Myocyte (in vitro differentiated cells): ENCODE results near the gene HOXB3. TPM values are rescaled to one million over a fixed set of nuclear protein-coding genes. Genes with fewer than 3 reads are reported as not detected.
"Not testable (repeated sequence)": the region's sequence is repeated elsewhere in the genome, so short reads cannot be mapped to it uniquely, and the experiment has no call there.

ENCODE experiments used
- DNase-seq: peaks from one replicate; pipeline ENCODE4 v3.0.0-alpha.2; 2012; ENCODE audit warnings: low read depth
- total RNA-seq: library from RNA; depleted of rRNA; stranded (reverse); fragments of >200 nt; gene quantifications from 2 replicates; pipeline ENCODE4 v1.2.3, GENCODE V29; 2014

Gene HOXB3
- total RNA-seq, 1 donor from 2014 or later: 8.3 TPM

DNA sequence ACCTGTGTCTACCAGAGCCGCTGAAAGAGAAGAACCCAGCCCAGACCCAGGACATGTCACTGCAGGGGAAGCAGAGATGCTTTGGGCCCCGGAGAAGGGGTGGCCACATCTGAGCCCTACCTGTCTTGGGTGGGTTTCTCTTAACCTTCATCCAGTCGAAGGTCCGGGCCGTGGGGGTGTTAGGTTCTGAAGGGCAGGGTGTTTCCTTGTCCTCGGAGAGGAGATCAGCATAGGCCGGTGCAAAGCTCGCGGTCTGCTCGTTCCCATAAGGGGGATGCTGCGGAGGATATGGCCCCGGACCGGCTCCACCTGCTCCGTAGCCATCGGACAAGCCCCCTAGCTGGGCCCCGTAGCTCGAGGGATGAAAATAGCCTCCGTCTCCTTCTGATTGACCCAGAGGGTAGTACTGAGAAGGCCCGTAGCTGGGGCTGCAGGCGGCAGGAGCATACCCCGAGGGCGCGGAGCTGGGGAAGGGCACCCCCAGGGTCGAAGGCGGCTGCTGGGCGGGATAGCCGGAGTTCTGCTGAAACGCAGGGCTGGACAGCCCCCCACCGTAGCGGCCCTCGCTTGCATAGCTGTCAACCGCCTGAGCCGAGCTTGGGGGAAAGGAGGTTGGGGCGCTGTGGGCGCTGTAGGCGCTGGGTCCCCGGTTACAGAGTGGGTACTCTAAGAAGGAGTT is 59.7 kb downstream of the HOXB3 start:
- DNase-seq: no peak

GRCh38 chr17:48529683-48530009 is 60.4 kb downstream of the HOXB3 start:
- DNase-seq: no peak

GRCh38 chr17:48528936-48529682 is 60.9 kb downstream of the HOXB3 start:
- no peak for DNase-seq

DNA sequence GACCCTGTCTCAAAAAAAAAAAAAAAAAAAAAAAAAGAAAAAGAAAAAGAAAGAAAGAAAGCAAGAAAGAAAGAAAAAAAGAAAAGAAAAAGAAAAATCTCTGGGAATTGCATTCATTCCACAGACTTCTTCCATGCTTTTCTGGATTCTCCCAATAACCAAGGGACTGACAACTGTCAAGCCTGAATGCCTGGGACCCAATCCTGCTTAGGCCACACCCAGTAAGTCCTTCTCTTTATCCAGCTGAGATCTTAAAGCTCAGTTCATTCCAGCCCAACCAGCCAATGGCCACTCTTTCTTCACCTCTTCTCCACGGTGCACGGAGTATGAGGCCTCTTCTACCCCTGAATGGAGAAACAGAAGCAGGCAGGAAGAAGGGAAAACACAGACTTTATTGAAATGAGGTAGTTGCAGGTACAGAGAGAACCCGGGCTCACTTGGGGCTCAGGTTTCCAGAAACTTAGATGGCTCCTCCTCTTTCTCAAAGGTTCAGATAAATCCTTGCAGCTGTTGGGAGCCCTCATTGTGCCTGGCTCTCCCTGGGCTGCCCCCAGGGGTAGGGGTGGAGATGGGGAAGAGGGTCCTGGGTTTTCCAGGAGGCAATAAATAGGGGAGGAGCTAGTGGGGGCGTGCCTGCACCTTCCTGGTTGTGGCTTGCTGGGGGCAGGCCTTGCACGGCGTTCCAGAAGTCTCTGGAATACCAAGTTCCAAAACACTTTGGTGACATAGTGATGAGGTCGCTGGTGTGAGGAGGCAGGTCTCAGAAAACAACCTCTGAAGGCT is 61.7 kb downstream of the HOXB3 start:
- peak; percentile 12 for DNase-seq

GRCh38 chr17:48527547-48527932 is 62.5 kb downstream of the HOXB3 start:
- DNase-seq: no peak

- DNase-seq: no peak
These were observed 63.2 kb downstream of the HOXB3 start for GRCh38 chr17:48526608-48527546.

DNA sequence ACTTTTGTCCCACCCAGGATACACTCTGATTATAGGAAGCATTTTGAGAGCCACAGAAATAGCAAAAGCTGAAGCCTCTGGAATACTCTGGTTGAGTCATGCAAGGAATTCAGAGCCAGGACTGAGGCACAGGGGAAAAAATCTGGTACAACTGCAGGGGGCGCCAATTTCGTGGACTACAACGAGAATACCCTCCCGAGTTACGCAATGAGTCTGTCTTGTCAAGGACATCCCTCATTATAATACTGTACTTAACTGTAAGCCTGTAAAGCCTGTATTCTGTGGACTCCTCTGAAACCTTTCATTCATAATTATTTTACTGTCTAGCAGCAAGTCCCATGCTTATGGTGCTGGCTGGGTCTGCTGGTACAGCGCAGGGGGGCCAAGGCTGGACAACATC is 67.0 kb downstream of the HOXB3 start:
- no peak for DNase-seq

DNA sequence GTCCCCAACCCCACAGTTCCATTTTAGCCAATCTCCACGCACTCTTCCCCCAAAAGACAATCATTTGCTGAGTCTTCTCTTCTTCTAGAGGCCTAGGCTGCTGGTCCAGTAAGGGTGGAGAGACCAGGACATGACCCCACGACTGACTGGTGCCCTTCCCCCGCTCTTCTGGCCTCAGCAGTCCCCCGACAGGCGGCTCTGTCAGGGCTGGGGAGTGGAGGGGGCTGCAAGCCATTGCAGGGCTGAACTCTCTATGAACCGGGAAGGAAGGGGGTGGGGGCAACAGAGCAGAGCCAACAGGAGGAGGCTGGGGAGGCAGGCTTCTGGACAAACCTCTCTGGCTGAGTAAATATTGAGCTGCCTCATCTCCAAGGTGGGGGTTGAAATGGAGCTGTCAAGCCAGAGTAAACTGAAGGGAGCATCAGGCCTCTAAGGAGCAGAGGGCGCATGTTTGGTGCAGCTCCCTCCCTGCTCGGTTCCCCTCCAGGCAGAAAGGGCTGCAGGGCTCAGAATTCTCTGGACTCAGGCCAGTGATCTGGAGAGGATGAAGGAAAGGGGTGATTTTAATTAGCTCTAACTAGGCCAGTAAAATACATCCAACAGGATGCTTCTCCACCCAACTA is 67.9 kb downstream of the HOXB3 start:
- no peak for DNase-seq

DNA sequence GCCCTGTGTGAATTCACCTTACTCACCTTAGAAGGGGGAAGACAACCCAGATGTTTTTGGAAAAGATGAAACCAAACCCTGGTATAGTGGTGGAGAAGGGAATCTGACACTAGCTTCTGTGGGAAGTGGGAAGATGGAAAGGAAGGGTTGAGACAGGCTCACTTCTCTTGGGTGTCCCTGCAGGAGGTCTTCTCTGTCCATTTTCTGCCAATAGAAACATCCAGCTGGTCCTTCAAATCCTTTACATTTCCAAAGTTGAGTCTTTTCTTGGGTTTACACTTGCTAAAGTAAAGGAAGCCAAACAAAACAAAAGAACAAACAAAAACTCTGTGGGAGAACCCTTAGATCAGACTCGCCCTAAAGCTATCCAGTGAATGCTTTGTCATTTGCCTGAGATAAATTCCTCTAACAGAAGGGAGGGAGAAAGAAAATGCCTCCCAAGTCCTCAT is 69.4 kb downstream of the HOXB3 start:
- DNase-seq: peak; percentile 57

GRCh38 chr17:48519427-48519826 is 70.6 kb downstream of the HOXB3 start:
- DNase-seq: no peak

DNA sequence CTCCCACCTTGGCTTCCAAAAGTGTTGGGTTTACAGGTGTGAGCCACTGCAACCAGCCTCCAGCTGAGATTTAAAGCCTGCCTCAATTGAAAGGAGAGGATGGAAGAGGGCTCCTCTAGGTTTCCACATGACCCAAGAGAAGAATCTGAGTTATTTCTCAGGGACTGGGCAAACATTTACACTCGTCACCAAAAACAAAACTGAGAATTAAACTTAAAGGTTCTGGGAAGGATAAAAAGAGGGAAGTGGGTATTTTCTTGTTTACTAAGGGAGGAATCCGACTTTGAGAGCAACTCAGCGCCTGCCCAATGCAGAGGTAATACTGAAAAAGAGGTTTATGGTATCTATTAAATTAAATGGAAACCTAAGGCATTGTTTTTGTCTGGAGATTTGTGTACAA is 72.6 kb downstream of the HOXB3 start:
- no peak for DNase-seq

- no peak for DNase-seq
These were observed 73.8 kb downstream of the HOXB3 start for GRCh38 chr17:48515925-48516900.

GRCh38 chr17:48514477-48514876 is 75.6 kb downstream of the HOXB3 start:
- no peak for DNase-seq

GRCh38 chr17:48513666-48514455 is 76.2 kb downstream of the HOXB3 start:
- DNase-seq: no peak

GRCh38 chr17:48513097-48513496 is 76.9 kb downstream of the HOXB3 start:
- DNase-seq: no peak

- DNase-seq: peak; percentile 39
These were observed 79.1 kb downstream of the HOXB3 start for GRCh38 chr17:48510761-48511604.

GRCh38 chr17:48510381-48510760 is 79.7 kb downstream of the HOXB3 start:
- DNase-seq: no peak

- not testable (repeated sequence) for DNase-seq
These were observed 80.3 kb downstream of the HOXB3 start for GRCh38 chr17:48509708-48510107.
